ENCODE results near the gene ATPAF1. TPM values are rescaled to one million over a fixed set of nuclear protein-coding genes. Genes with fewer than 3 reads are reported as not detected.
"Not testable (repeated sequence)": the region's sequence is repeated elsewhere in the genome, so short reads cannot be mapped to it uniquely, and the experiment has no call there.

ATPAF1 gene
- total RNA-seq, 1 experiment from 2014 or later: 98.8 TPM

- in situ Hi-C loops (cut with HindIII; ENCODE audit: low pct_unique_long_range_greater_than_20kb, low sequenced_read_pairs); DNase-seq (ENCODE audit: low read depth): not testable (repeated sequence)
Observed at GRCh38 chr1:46654698-46655097, 13.5 kb downstream of the ATPAF1 start.

- no peak for DNase-seq (ENCODE audit: low read depth)
- in situ Hi-C loops (cut with HindIII; ENCODE audit: low pct_unique_long_range_greater_than_20kb, low sequenced_read_pairs): no loop called here
Observed at GRCh38 chr1:46654012-46654411, 14.2 kb downstream of the ATPAF1 start.

GRCh38 chr1:46653405-46653958 lies 14.7 kb downstream of the ATPAF1 start:
- in situ Hi-C loops (cut with HindIII; ENCODE audit: low pct_unique_long_range_greater_than_20kb, low sequenced_read_pairs): no loop called here
- no peak for DNase-seq (ENCODE audit: low read depth)

GRCh38 chr1:46652321-46653100 lies 15.7 kb downstream of the ATPAF1 start:
- DNase-seq (ENCODE audit: low read depth): no peak
- in situ Hi-C loops (cut with HindIII; ENCODE audit: low pct_unique_long_range_greater_than_20kb, low sequenced_read_pairs): no loop called here

GRCh38 chr1:46651152-46651551 lies 17.0 kb downstream of the ATPAF1 start:
- DNase-seq (ENCODE audit: low read depth); in situ Hi-C loops (cut with HindIII; ENCODE audit: low pct_unique_long_range_greater_than_20kb, low sequenced_read_pairs): not testable (repeated sequence)

GRCh38 chr1:46650491-46650890 lies 17.7 kb downstream of the ATPAF1 start:
- DNase-seq (ENCODE audit: low read depth): no peak
- in situ Hi-C loops (cut with HindIII; ENCODE audit: low pct_unique_long_range_greater_than_20kb, low sequenced_read_pairs): no loop called here

- DNase-seq (ENCODE audit: low read depth): no peak
- in situ Hi-C loops (cut with HindIII; ENCODE audit: low pct_unique_long_range_greater_than_20kb, low sequenced_read_pairs): no loop called here
Observed at GRCh38 chr1:46649764-46650163, 18.4 kb downstream of the ATPAF1 start.

GRCh38 chr1:46647611-46648010 lies 20.6 kb downstream of the ATPAF1 start:
- in situ Hi-C loops (cut with HindIII; ENCODE audit: low pct_unique_long_range_greater_than_20kb, low sequenced_read_pairs): no loop called here
- no peak for DNase-seq (ENCODE audit: low read depth)

- in situ Hi-C loops (cut with HindIII; ENCODE audit: low pct_unique_long_range_greater_than_20kb, low sequenced_read_pairs): no loop called here
- no peak for DNase-seq (ENCODE audit: low read depth)
Observed at GRCh38 chr1:46646844-46647243, 21.3 kb downstream of the ATPAF1 start.

GRCh38 chr1:46646331-46646730 lies 21.8 kb downstream of the ATPAF1 start:
- DNase-seq (ENCODE audit: low read depth): no peak
- in situ Hi-C loops (cut with HindIII; ENCODE audit: low pct_unique_long_range_greater_than_20kb, low sequenced_read_pairs): no loop called here

- in situ Hi-C loops (cut with HindIII; ENCODE audit: low pct_unique_long_range_greater_than_20kb, low sequenced_read_pairs): no loop called here
- DNase-seq (ENCODE audit: low read depth): no peak
Observed at GRCh38 chr1:46645815-46646214, 22.3 kb downstream of the ATPAF1 start.

GRCh38 chr1:46643368-46643775 lies 24.8 kb downstream of the ATPAF1 start:
- peak; percentile 84 for DNase-seq (ENCODE audit: low read depth)
- in situ Hi-C loops (cut with HindIII; ENCODE audit: low pct_unique_long_range_greater_than_20kb, low sequenced_read_pairs): no loop called here

GRCh38 chr1:46642115-46642680 lies 26.0 kb downstream of the ATPAF1 start:
- in situ Hi-C loops (cut with HindIII; ENCODE audit: low pct_unique_long_range_greater_than_20kb, low sequenced_read_pairs): no loop called here
- no peak for DNase-seq (ENCODE audit: low read depth)

- no peak for DNase-seq (ENCODE audit: low read depth)
- in situ Hi-C loops (cut with HindIII; ENCODE audit: low pct_unique_long_range_greater_than_20kb, low sequenced_read_pairs): no loop called here
Observed at GRCh38 chr1:46639547-46639946, 28.6 kb downstream of the ATPAF1 start.

- peak; percentile 46 for DNase-seq (ENCODE audit: low read depth)
Observed at GRCh38 chr1:46638921-46639320, 29.2 kb downstream of the ATPAF1 start.

GRCh38 chr1:46637444-46638083 lies 30.6 kb downstream of the ATPAF1 start:
- no peak for DNase-seq (ENCODE audit: low read depth)
- in situ Hi-C loops (cut with HindIII; ENCODE audit: low pct_unique_long_range_greater_than_20kb, low sequenced_read_pairs): no loop called here

More at GRCh38 chr1:46638921-46639320, 29.2 kb downstream of the ATPAF1 start:
- in situ Hi-C loops (cut with HindIII; ENCODE audit: low pct_unique_long_range_greater_than_20kb, low sequenced_read_pairs): no loop called here

- no peak for DNase-seq (ENCODE audit: low read depth)
- in situ Hi-C loops (cut with HindIII; ENCODE audit: low pct_unique_long_range_greater_than_20kb, low sequenced_read_pairs): no loop called here
Observed at GRCh38 chr1:46635205-46635604, 33.0 kb downstream of the ATPAF1 start.

GRCh38 chr1:46630719-46631118 lies 37.4 kb downstream of the ATPAF1 start:
- DNase-seq (ENCODE audit: low read depth): no peak
- in situ Hi-C loops (cut with HindIII; ENCODE audit: low pct_unique_long_range_greater_than_20kb, low sequenced_read_pairs): no loop called here
